Liver (tissue), 9 donors: ENCODE measurements around the gene MR1. TPM values are rescaled to one million over a fixed set of nuclear protein-coding genes. Genes with fewer than 3 reads are reported as not detected.

ENCODE experiments used
- DNase-seq: peaks from one replicate; pipeline ENCODE4 v3.0.0-alpha.2; 2017; ENCODE audit warnings: low spot score
- H3K27ac ChIP-seq, 2 donors: one replicate each; pipeline ENCODE4 v1.7.0; 2013; ENCODE audit warnings: inconsistent platforms in 2 of 2, low read length in 2 of 2, control low read depth in 1 of 2, low read depth in 1 of 2, mild to moderate bottlenecking in 1 of 2
- H3K27me3 ChIP-seq, 4 donors: one replicate each; pipeline versions ENCODE4 v1.6.1 to v1.7.0; 2013; ENCODE audit warnings: low read length in 3 of 4, inconsistent platforms in 1 of 4, mild to moderate bottlenecking in 1 of 4, moderate library complexity in 1 of 4; ENCODE audit not compliant: control insufficient read depth in 4 of 4, insufficient read depth in 4 of 4
- H3K36me3 ChIP-seq, 4 donors: one replicate each; pipeline versions ENCODE4 v1.6.1 to v1.7.0; 2013; ENCODE audit warnings: low read length in 3 of 4, mild to moderate bottlenecking in 3 of 4, low read depth in 1 of 4, moderate library complexity in 1 of 4; ENCODE audit not compliant: control insufficient read depth in 4 of 4, insufficient read depth in 3 of 4
- H3K4me1 ChIP-seq, 4 donors: one replicate each; pipeline versions ENCODE4 v1.6.1 to v1.7.0; 2013; ENCODE audit warnings: low read length in 3 of 4, mild to moderate bottlenecking in 3 of 4, moderate library complexity in 1 of 4; ENCODE audit not compliant: control insufficient read depth in 4 of 4, insufficient read depth in 4 of 4
- H3K4me3 ChIP-seq, 3 donors: one replicate each; pipeline versions ENCODE4 v1.6.1 to v1.7.0; 2013; ENCODE audit warnings: low read length in 3 of 3, control low read depth in 1 of 3, low read depth in 1 of 3, mild to moderate bottlenecking in 1 of 3
- H3K9ac ChIP-seq, 2 donors: one replicate each; pipeline ENCODE4 v1.7.0; 2013; ENCODE audit warnings: low read length in 2 of 2, mild to moderate bottlenecking in 2 of 2, moderate library complexity in 2 of 2, control low read depth in 1 of 2, low read depth in 1 of 2
- H3K9me3 ChIP-seq, 4 donors: one replicate each; pipeline versions ENCODE4 v1.6.1 to v1.7.0; 2013; ENCODE audit warnings: low read length in 3 of 4; ENCODE audit not compliant: control insufficient read depth in 4 of 4
- ATF3 ChIP-seq: IDR thresholded peaks from 2 replicates; pipeline ENCODE4 v1.6.1; 2016; ENCODE audit warnings: antibody characterized with exemption
- CTCF ChIP-seq: fragments of 150-350 bp; IDR thresholded peaks from 2 replicates; pipeline ENCODE4 v1.5.1; 2017; ENCODE audit warnings: improper control_type of control experiment, low read depth, low read length; ENCODE audit not compliant: missing input control
- FOXA2 ChIP-seq: IDR thresholded peaks from 2 replicates; pipeline ENCODE4 v1.6.1; 2016; ENCODE audit warnings: antibody characterized with exemption
- GABPA ChIP-seq, 2 donors: IDR thresholded peaks in 1 of 2; conservative IDR thresholded peaks in 1 of 2; 2 replicates each; pipeline ENCODE4 v1.6.1; 2016; ENCODE audit warnings: antibody characterized with exemption in 2 of 2, mild to moderate bottlenecking in 1 of 2, moderate library complexity in 1 of 2
- HNF4A ChIP-seq, 2 donors: conservative IDR thresholded peaks; 2 replicates each; pipeline ENCODE4 v1.6.1; 2016; ENCODE audit warnings: antibody characterized with exemption in 2 of 2, mild to moderate bottlenecking in 2 of 2
- HNF4G ChIP-seq: IDR thresholded peaks from 2 replicates; pipeline ENCODE4 v1.6.1; 2016; ENCODE audit warnings: antibody characterized with exemption
- JUND ChIP-seq, 2 donors: IDR thresholded peaks; 2 replicates each; pipeline ENCODE4 v1.6.1; 2016; ENCODE audit warnings: antibody characterized with exemption in 2 of 2
- MAX ChIP-seq: IDR thresholded peaks from 2 replicates; pipeline ENCODE4 v1.6.1; 2016; ENCODE audit warnings: antibody characterized with exemption
- RAD21 ChIP-seq, 2 donors: IDR thresholded peaks; 2 replicates each; pipeline ENCODE4 v1.6.1; 2016; ENCODE audit warnings: antibody characterized with exemption in 2 of 2, mild to moderate bottlenecking in 2 of 2
- RXRA ChIP-seq, 2 donors: IDR thresholded peaks; 2 replicates each; pipeline ENCODE4 v1.6.1; 2017 to 2018; ENCODE audit warnings: antibody characterized with exemption in 2 of 2, mild to moderate bottlenecking in 1 of 2
- SP1 ChIP-seq: IDR thresholded peaks from 2 replicates; pipeline ENCODE4 v1.6.1; 2018; ENCODE audit warnings: antibody characterized with exemption, mild to moderate bottlenecking
- TAF1 ChIP-seq: conservative IDR thresholded peaks from 2 replicates; pipeline ENCODE4 v1.6.1; 2016; ENCODE audit warnings: antibody characterized with exemption, mild to moderate bottlenecking
- YY1 ChIP-seq: IDR thresholded peaks from 2 replicates; pipeline ENCODE4 v1.6.1; 2016; ENCODE audit warnings: antibody characterized with exemption, mild to moderate bottlenecking
- WGBS: extraction: QIAGEN DNeasy Blood & Tissue Kit; methylation state at CpG from one replicate; pipeline ENCODE4 v1.1.7; 2013; 5-methylcytosine and 5-hydroxymethylcytosine counted together
- polyA plus RNA-seq, 2 donors: library from polyadenylated mRNA; stranded (reverse) in 1 of 2; unstranded in 1 of 2; fragments of 200-250 nt in 1 of 2; fragments of >200 nt in 1 of 2; fragmentation: Nextera tagmentation in 1 of 2; extraction: Ambion mirVana in 1 of 2; gene quantifications; one replicate each; pipeline versions ENCODE4 v1.2.1 to v1.2.3, GENCODE V29; 2013 to 2015
- total RNA-seq, 2 donors: library from RNA; depleted of rRNA; stranded (reverse); fragments of >200 nt; gene quantifications; one replicate each; pipeline ENCODE4 v1.2.3, GENCODE V29; 2014
- TF ChIP-seq, protein P1 (sequence below): IDR thresholded peaks from 2 replicates; pipeline ENCODE4 v1.6.1; 2016; ENCODE audit warnings: antibody characterized with exemption
- TF ChIP-seq, protein P2 (sequence below): IDR thresholded peaks from 2 replicates; pipeline ENCODE4 v1.6.1; 2016; ENCODE audit warnings: antibody characterized with exemption, mild to moderate bottlenecking
- donor health status: healthy.
- donor health status: healthy.
- donor health status: healthy.
- donor health status: healthy.
- donor health status: healthy.

MR1 gene
- total and polyA plus RNA-seq, 4 donors: 5.5 to 8.1 (median 6.1) TPM

- no peak for DNase-seq
- H3K27me3 ChIP-seq: no peaks in the 10 kb centered on the region
- no peaks in the 10 kb centered on the region for H3K9me3 ChIP-seq
- H3K4me3 ChIP-seq: no peak overlapping the region
- no peak overlapping the region for H3K27ac ChIP-seq
- H3K9ac ChIP-seq: no peak overlapping the region
- 83% methylated on average over 8 of the region's 8 CpGs for WGBS
- H3K4me1 ChIP-seq: peaks cover 0 to 35% (median 16%) of the 10 kb centered on the region in 4 donors
- TF ChIP-seq ATF3: no peak
- TF ChIP-seq SP1: no peak
- TF ChIP-seq, protein P1, sequence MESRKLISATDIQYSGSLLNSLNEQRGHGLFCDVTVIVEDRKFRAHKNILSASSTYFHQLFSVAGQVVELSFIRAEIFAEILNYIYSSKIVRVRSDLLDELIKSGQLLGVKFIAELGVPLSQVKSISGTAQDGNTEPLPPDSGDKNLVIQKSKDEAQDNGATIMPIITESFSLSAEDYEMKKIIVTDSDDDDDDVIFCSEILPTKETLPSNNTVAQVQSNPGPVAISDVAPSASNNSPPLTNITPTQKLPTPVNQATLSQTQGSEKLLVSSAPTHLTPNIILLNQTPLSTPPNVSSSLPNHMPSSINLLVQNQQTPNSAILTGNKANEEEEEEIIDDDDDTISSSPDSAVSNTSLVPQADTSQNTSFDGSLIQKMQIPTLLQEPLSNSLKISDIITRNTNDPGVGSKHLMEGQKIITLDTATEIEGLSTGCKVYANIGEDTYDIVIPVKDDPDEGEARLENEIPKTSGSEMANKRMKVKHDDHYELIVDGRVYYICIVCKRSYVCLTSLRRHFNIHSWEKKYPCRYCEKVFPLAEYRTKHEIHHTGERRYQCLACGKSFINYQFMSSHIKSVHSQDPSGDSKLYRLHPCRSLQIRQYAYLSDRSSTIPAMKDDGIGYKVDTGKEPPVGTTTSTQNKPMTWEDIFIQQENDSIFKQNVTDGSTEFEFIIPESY: no peak
- TF ChIP-seq HNF4G: no peak
- H3K36me3 ChIP-seq: no peaks in the 10 kb centered on the region
Observed at GRCh38 chr1:181091309-181092040, 57.7 kb downstream of the MR1 start.

GRCh38 chr1:181092056-181092455 lies 58.3 kb downstream of the MR1 start:
- no peak for TF ChIP-seq JUND (IDR thresholded peaks at IDR 0.05)
- TF ChIP-seq MAX: no peak
- TF ChIP-seq TAF1: no peak
- no peak for TF ChIP-seq HNF4G
- TF ChIP-seq SP1: no peak
- no peak for TF ChIP-seq FOXA2
- TF ChIP-seq CTCF: no peak
- TF ChIP-seq YY1: no peak
- TF ChIP-seq HNF4A (conservative IDR thresholded peaks at IDR 0.05): no peak
- TF ChIP-seq GABPA (IDR thresholded peaks at IDR 0.05 in 1 of 2, conservative IDR thresholded peaks at IDR 0.05 in 1 of 2): no peak
- no peak overlapping the region for H3K4me3 ChIP-seq

GRCh38 chr1:181092883-181093458 lies 59.2 kb downstream of the MR1 start:
- no peaks in the 10 kb centered on the region for H3K27me3 ChIP-seq
- H3K4me3 ChIP-seq: no peak overlapping the region
- H3K9ac ChIP-seq: peak overlapping the region in 1 of 2 donors; percentile 11
- WGBS: 36% methylated on average over 4 of the region's 4 CpGs
- H3K36me3 ChIP-seq: no peaks in the 10 kb centered on the region
- no peaks in the 10 kb centered on the region for H3K9me3 ChIP-seq
- DNase-seq: no peak
- H3K27ac ChIP-seq: peak overlapping the region; percentile 52 to 74
- H3K4me1 ChIP-seq: peaks cover 0 to 31% (median 14%) of the 10 kb centered on the region in 4 donors
- TF ChIP-seq, protein P2, sequence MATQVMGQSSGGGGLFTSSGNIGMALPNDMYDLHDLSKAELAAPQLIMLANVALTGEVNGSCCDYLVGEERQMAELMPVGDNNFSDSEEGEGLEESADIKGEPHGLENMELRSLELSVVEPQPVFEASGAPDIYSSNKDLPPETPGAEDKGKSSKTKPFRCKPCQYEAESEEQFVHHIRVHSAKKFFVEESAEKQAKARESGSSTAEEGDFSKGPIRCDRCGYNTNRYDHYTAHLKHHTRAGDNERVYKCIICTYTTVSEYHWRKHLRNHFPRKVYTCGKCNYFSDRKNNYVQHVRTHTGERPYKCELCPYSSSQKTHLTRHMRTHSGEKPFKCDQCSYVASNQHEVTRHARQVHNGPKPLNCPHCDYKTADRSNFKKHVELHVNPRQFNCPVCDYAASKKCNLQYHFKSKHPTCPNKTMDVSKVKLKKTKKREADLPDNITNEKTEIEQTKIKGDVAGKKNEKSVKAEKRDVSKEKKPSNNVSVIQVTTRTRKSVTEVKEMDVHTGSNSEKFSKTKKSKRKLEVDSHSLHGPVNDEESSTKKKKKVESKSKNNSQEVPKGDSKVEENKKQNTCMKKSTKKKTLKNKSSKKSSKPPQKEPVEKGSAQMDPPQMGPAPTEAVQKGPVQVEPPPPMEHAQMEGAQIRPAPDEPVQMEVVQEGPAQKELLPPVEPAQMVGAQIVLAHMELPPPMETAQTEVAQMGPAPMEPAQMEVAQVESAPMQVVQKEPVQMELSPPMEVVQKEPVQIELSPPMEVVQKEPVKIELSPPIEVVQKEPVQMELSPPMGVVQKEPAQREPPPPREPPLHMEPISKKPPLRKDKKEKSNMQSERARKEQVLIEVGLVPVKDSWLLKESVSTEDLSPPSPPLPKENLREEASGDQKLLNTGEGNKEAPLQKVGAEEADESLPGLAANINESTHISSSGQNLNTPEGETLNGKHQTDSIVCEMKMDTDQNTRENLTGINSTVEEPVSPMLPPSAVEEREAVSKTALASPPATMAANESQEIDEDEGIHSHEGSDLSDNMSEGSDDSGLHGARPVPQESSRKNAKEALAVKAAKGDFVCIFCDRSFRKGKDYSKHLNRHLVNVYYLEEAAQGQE: peak; percentile 47
- TF ChIP-seq FOXA2 (peak; percentile 91), RXRA (IDR thresholded peaks at IDR 0.05) (peak in 1 of 2 donors; percentile 41), RAD21 (IDR thresholded peaks at IDR 0.05) (peak; percentile 20 to 28), SP1 (peak; percentile 93), HNF4A (conservative IDR thresholded peaks at IDR 0.05) (peak; percentile 89 to 90), JUND (IDR thresholded peaks at IDR 0.05) (peak in 1 of 2 donors; percentile 18), HNF4G (peak; percentile 62)
- TF ChIP-seq, protein P1: peak; percentile 24

More at GRCh38 chr1:181092056-181092455, 58.3 kb downstream of the MR1 start:
- DNase-seq: no peak
- WGBS: 83% methylated on average over 2 of the region's 2 CpGs
- Histone ChIP-seq H3K9me3 (no peaks in the 10 kb centered on the region), H3K36me3 (no peaks in the 10 kb centered on the region), H3K27me3 (no peaks in the 10 kb centered on the region), H3K27ac (no peak overlapping the region), H3K4me1 (peaks cover 0 to 35% (median 16%) of the 10 kb centered on the region in 4 donors), H3K9ac (no peak overlapping the region)
